HUES6 (cell line): ENCODE data around the gene NCAPG.

ENCODE experiments used
- H3K27ac ChIP-seq: 2 replicates; pipeline ENCODE4 v1.7.0; 2013; ENCODE audit warnings: low read depth, mild to moderate bottlenecking, low read length, inconsistent platforms
- H3K27me3 ChIP-seq: 2 replicates; pipeline ENCODE4 v1.6.1; 2013; ENCODE audit warnings: low read length; ENCODE audit not compliant: control insufficient read depth, insufficient read depth
- H3K36me3 ChIP-seq: 2 replicates; pipeline ENCODE4 v1.6.1; 2013; ENCODE audit warnings: low read length; ENCODE audit not compliant: control insufficient read depth, insufficient read depth
- H3K4me1 ChIP-seq: 2 replicates; pipeline ENCODE4 v1.6.1; 2013; ENCODE audit warnings: low read length; ENCODE audit not compliant: control insufficient read depth, insufficient read depth
- H3K4me3 ChIP-seq: 2 replicates; pipeline ENCODE4 v1.5.1; 2013; ENCODE audit warnings: low read depth, low read length
- H3K9ac ChIP-seq: one replicate; pipeline ENCODE4 v1.6.1; 2013; ENCODE audit warnings: mild to moderate bottlenecking, low read length
- H3K9me3 ChIP-seq: 2 replicates; pipeline ENCODE4 v1.6.1; 2013; ENCODE audit warnings: low read depth, low read length; ENCODE audit not compliant: control insufficient read depth, insufficient read depth

The NCAPG gene

GRCh38 chr4:17797808-17798207, 13.0 kb upstream of the NCAPG start:
- Histone ChIP-seq H3K36me3 (peaks cover 25% of the 10 kb centered on the region), H3K4me3 (no peak overlapping the region), H3K27ac (no peak overlapping the region)

GRCh38 chr4:17805580-17806155, 5.1 kb upstream of the NCAPG start:
- H3K4me1 ChIP-seq, result peaks cover 13% of the 10 kb centered on the region
- no peaks in the 10 kb centered on the region for H3K27me3 ChIP-seq
- H3K36me3 ChIP-seq, result peaks cover 56% of the 10 kb centered on the region
- no peak overlapping the region for H3K9ac ChIP-seq
- no peak overlapping the region for H3K27ac ChIP-seq
- no peak overlapping the region for H3K4me3 ChIP-seq
- H3K9me3 ChIP-seq, result no peaks in the 10 kb centered on the region

More at GRCh38 chr4:17797808-17798207, 13.0 kb upstream of the NCAPG start:
- Histone ChIP-seq H3K27me3 (no peaks in the 10 kb centered on the region), H3K9ac (no peak overlapping the region), H3K4me1 (no peaks in the 10 kb centered on the region), H3K9me3 (no peaks in the 10 kb centered on the region)

GRCh38 chr4:17807446-17807845, 3.3 kb upstream of the NCAPG start:
- Histone ChIP-seq H3K4me3 (peak overlapping the region; percentile 94; the same call in 1 of the 2 replicates), H3K9me3 (no peaks in the 10 kb centered on the region), H3K27me3 (no peaks in the 10 kb centered on the region), H3K9ac (no peak overlapping the region), H3K27ac (no peak overlapping the region), H3K36me3 (peaks cover 44% of the 10 kb centered on the region), H3K4me1 (peaks cover 13% of the 10 kb centered on the region)

- H3K4me3 ChIP-seq, result peak overlapping the region; percentile 94
- peak overlapping the region; percentile 88; the same call in 1 of the 2 replicates for H3K27ac ChIP-seq
- H3K9ac ChIP-seq, result peak overlapping the region; percentile 99
- H3K27me3 ChIP-seq, result no peaks in the 10 kb centered on the region
- H3K4me1 ChIP-seq, result peaks cover 13% of the 10 kb centered on the region
- H3K9me3 ChIP-seq, result no peaks in the 10 kb centered on the region
- peaks cover 30% of the 10 kb centered on the region for H3K36me3 ChIP-seq
Observed at GRCh38 chr4:17809667-17810066, 1.1 kb upstream of the NCAPG start.

- Histone ChIP-seq H3K36me3 (peaks cover 30% of the 10 kb centered on the region), H3K4me1 (peaks cover 13% of the 10 kb centered on the region), H3K27ac (peak overlapping the region; percentile 81; the same call in 1 of the 2 replicates), H3K27me3 (no peaks in the 10 kb centered on the region), H3K4me3 (peak overlapping the region; percentile 94), H3K9me3 (no peaks in the 10 kb centered on the region), H3K9ac (peak overlapping the region; percentile 100)
Observed at GRCh38 chr4:17811078-17811603, 362 bp downstream of the NCAPG start.

GRCh38 chr4:17812125-17812524, 1.3 kb downstream of the NCAPG start:
- Histone ChIP-seq H3K9ac (peak overlapping the region; percentile 100), H3K27me3 (no peaks in the 10 kb centered on the region), H3K4me1 (peaks cover 12% of the 10 kb centered on the region), H3K4me3 (peak overlapping the region; percentile 94), H3K36me3 (peaks cover 40% of the 10 kb centered on the region), H3K9me3 (no peaks in the 10 kb centered on the region), H3K27ac (no peak overlapping the region; the same call in 1 of the 2 replicates)

GRCh38 chr4:17812801-17813200, 2.0 kb downstream of the NCAPG start:
- peaks cover 5% of the 10 kb centered on the region for H3K4me1 ChIP-seq
- no peaks in the 10 kb centered on the region for H3K27me3 ChIP-seq
- no peaks in the 10 kb centered on the region for H3K9me3 ChIP-seq
- peaks cover 43% of the 10 kb centered on the region for H3K36me3 ChIP-seq
- H3K4me3 ChIP-seq, result peak overlapping the region; percentile 94
- H3K27ac ChIP-seq, result no peak overlapping the region
- peak overlapping the region; percentile 45 for H3K9ac ChIP-seq

- Histone ChIP-seq H3K27ac (no peak overlapping the region), H3K9me3 (no peaks in the 10 kb centered on the region), H3K4me1 (no peaks in the 10 kb centered on the region), H3K36me3 (peaks cover 52% of the 10 kb centered on the region), H3K4me3 (no peak overlapping the region), H3K9ac (no peak overlapping the region), H3K27me3 (no peaks in the 10 kb centered on the region)
Observed at GRCh38 chr4:17814140-17814539, 3.4 kb downstream of the NCAPG start.

- no peak overlapping the region for H3K4me3 ChIP-seq
- H3K36me3 ChIP-seq, result peaks cover 59% of the 10 kb centered on the region
- no peaks in the 10 kb centered on the region for H3K27me3 ChIP-seq
- H3K9me3 ChIP-seq, result no peaks in the 10 kb centered on the region
- no peaks in the 10 kb centered on the region for H3K4me1 ChIP-seq
- no peak overlapping the region for H3K27ac ChIP-seq
- H3K9ac ChIP-seq, result no peak overlapping the region
Observed at GRCh38 chr4:17816142-17816541, 5.4 kb downstream of the NCAPG start.

GRCh38 chr4:17817027-17817426, 6.2 kb downstream of the NCAPG start:
- H3K27me3 ChIP-seq, result no peaks in the 10 kb centered on the region
- no peaks in the 10 kb centered on the region for H3K9me3 ChIP-seq
- no peaks in the 10 kb centered on the region for H3K4me1 ChIP-seq
- H3K9ac ChIP-seq, result no peak overlapping the region
- peaks cover 59% of the 10 kb centered on the region for H3K36me3 ChIP-seq
- no peak overlapping the region for H3K4me3 ChIP-seq
- H3K27ac ChIP-seq, result no peak overlapping the region

- no peaks in the 10 kb centered on the region for H3K9me3 ChIP-seq
- no peak overlapping the region for H3K9ac ChIP-seq
- peaks cover 7% of the 10 kb centered on the region; the same call in 1 of the 2 replicates for H3K4me1 ChIP-seq
- H3K27me3 ChIP-seq, result no peaks in the 10 kb centered on the region
- no peak overlapping the region for H3K27ac ChIP-seq
- H3K4me3 ChIP-seq, result no peak overlapping the region
- peaks cover 76% of the 10 kb centered on the region for H3K36me3 ChIP-seq
Observed at GRCh38 chr4:17823871-17824669, 13.3 kb downstream of the NCAPG start.
